Mucosa of descending colon (tissue), 3 donors: ENCODE measurements around the gene PAPLN. TPM values are rescaled to one million over a fixed set of nuclear protein-coding genes. Genes with fewer than 3 reads are reported as not detected.

Experiments
- ATAC-seq: fragments of 200-7000 bp; cut with Tn5 transposase; one replicate; pipeline ENCODE4 v1.9.1; 2020; ENCODE audit warnings: mild to moderate bottlenecking, moderate library complexity
- DNase-seq, 3 donors: peaks; one replicate each; pipeline ENCODE4 v3.0.0-alpha.2; 2020
- H3K36me3 ChIP-seq: fragments of 200-600 bp; one replicate; pipeline ENCODE4 v1.8.0; 2021; ENCODE audit warnings: low read depth, mild to moderate bottlenecking
- H3K4me1 ChIP-seq: fragments of 200-600 bp; one replicate; pipeline ENCODE4 v1.8.0; 2021; ENCODE audit warnings: low read depth, mild to moderate bottlenecking
- H3K4me3 ChIP-seq: fragments of 200-600 bp; one replicate; pipeline ENCODE4 v1.8.0; 2021; ENCODE audit warnings: mild to moderate bottlenecking
- H3K9me3 ChIP-seq: fragments of 200-600 bp; one replicate; pipeline ENCODE4 v1.8.0; 2021; ENCODE audit warnings: mild to moderate bottlenecking
- CTCF ChIP-seq: fragments of 200-600 bp; IDR thresholded peaks from one replicate; pipeline ENCODE4 v1.8.0; 2022; ENCODE audit warnings: antibody characterized with exemption, mild to moderate bottlenecking
- intact Hi-C, 2 donors: fragments of 100-400 bp; cut with DNase I in 1 of 2; cut with micrococcal nuclease in 1 of 2; formaldehyde crosslinking; loops; one replicate each; pipeline versions ENCODE4 v1.11.0 to v1.11.1; 2022; cut with DNase I, micrococcal nuclease
- total RNA-seq, 3 donors: library from RNA; stranded (reverse); fragmentation: NEBNext Ultra II Directional in 2 of 3; extraction: Animal tissue kit (Norgen Biotek cat#: 25700) in 2 of 3; gene quantifications; one replicate each; pipeline versions ENCODE4 v1.2.1 to v1.2.4, GENCODE V29; 2021 to 2023
- donor health status: DM: no; HTN: no; CAD: no; lungs with moderate emphysema.
- donor health status: DM: no; HTN: no; CAD: no.
- donor health status: DM: no; HTN: yes; CAD: no.

Gene PAPLN
- total RNA-seq, 3 donors from 2014 or later, result 4.9 to 22.5 (median 5.6) TPM

- no peak for TF ChIP-seq CTCF
- ATAC-seq, result no peak
- Histone ChIP-seq H3K9me3 (no peaks in the 10 kb centered on the region), H3K4me3 (no peak overlapping the region), H3K36me3 (no peaks in the 10 kb centered on the region), H3K4me1 (peaks cover 13% of the 10 kb centered on the region)
- intact Hi-C loops, result no loop called here
- DNase-seq, result no peak
Measured at GRCh38 chr14:73323896-73324399, 86.6 kb downstream of the PAPLN start.

Other genes with a start within 250 kb of the PAPLN start
- gene ZFYVE1, start 210.4 kb upstream of the PAPLN start, total RNA-seq, result 10 to 100 TPM; 15.5 to 26.0 (median 19.9) TPM
- gene RBM25, start 179.0 kb upstream of the PAPLN start, total RNA-seq, result 10 to 100 TPM; 66.0 to 68.7 (median 66.2) TPM
- 100 to 1,000 TPM in 1 of 3 donors, 10 to 100 TPM in 2; 93.8 to 147 (median 100.0) TPM for gene PSEN1, start 101.0 kb upstream of the PAPLN start, total RNA-seq
- 100 to 1,000 TPM in 2 of 3 donors, 10 to 100 TPM in 1; 98.5 to 115 (median 112) TPM for gene NUMB, start 221.0 kb downstream of the PAPLN start, total RNA-seq